Nucleus accumbens (tissue), 56 donors: Measurements from ENCODE around the gene HOXC6.
A peak's percentile ranks its signal among the peaks of the same experiment; 100 is the strongest.

ENCODE experiments used
- DNase-seq, 56 donors: peaks; one replicate each; lab custom pipeline; 2025; lab: John Stamatoyannopoulos, UW

The HOXC6 gene

DNA sequence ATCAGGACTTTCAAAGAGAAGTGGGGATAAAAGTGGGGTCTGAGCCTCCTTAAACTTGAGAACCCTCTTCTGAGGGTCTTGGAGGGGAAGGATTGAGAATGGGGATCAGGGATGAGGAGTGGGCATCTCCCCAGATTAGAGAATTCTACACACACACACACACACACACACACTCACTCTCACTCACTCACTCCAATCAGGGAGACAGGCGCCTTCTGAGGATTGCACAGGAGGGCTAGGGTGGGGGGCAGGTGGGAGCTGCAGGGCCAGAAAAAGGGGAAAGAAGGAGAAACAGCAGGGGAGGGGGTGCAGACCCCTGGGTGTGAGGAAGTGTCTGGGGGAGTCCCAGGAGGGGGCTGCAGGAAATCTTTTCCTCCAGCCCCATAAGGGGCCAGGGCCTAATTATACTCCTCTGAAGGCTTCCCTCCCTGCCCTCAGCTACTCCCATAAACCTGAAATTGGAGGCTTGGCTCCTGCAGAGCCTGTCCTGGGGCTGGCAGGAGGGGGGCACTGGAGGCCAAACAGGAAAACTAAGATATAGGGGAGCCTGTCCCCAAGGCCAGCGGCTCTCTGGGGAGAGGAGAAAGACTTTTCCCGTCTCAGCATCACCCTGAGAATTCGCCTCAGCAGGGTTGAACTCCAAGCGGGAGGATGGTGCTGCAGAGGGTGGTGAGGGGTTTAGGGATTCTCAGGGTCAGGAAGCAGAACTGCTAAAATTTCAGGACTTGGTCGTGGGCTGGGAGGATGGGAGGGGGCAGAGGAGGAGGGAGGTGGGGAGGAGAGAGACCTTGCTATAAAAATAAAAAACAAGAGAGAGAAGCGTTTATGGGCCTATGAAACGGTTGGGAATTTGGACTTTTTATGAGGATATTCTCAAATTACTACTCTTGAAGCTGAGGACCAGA lies 26.7 kb upstream of the HOXC6 start:
- no peak for DNase-seq

- no peak for DNase-seq
Measured at GRCh38 chr12:54002278-54002914, 25.8 kb upstream of the HOXC6 start.

- DNase-seq = no peak
Measured at GRCh38 chr12:54002915-54003389, 25.3 kb upstream of the HOXC6 start.

DNA sequence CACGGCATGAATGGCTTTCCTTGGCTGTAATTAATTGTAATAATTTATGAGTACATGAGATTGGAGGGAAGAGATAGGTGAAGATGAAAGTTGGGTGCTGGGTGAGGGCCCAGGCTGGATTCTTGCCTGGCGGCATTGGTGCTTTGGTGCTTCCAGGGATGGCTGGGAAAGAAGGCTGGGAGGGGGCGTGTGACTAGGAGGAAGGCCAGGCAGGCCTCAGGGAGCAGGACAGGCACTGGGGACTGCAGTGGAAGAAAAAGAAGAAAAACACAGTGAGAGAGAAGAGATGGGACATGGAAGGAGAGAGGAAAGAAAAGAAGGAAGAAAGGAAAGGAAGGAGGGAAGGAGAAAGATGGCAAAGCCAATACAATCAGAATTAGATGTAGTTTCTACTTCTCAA lies 24.6 kb upstream of the HOXC6 start:
- DNase-seq = no peak

- no peak for DNase-seq
Measured at GRCh38 chr12:54004063-54004840, 24.0 kb upstream of the HOXC6 start.

DNA sequence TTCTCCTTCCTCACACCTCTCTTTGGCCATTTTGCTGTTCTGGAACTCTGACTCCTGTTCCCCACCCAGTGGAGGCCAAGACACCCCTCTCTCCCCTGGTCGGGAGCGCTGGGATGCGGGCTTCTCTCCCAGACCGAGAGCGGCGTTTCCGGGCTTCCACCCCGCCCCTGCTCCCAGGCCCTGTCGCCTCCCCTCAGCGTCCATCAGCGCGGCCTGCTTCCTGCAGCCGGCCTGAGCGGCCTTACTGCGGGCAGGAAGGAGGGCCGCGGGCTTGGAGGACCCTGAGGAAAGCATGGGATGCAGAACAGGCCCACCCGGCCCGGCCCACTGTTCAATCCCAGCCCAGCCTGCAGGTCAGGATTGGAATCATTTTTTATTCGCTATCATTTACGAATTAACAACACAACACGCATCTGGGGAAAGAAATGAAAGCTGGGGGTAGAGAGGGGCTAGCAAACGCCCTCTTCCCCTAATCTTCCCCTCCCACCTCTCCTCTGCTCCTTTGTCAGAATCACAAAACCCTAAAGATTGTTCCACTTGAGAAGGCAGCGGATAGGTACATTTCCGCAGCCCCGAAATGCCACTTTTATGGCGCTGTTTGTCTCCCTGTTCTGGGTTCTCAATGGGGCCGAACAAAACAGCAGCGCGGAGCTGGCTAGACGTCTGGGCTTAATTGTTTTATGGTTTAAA lies 23.3 kb upstream of the HOXC6 start:
- DNase-seq = no peak

- no peak for DNase-seq
Measured at GRCh38 chr12:54005531-54005852, 22.7 kb upstream of the HOXC6 start.

- peak in 52 of 56 donors; percentile 5 to 87 (median 56) for DNase-seq
Measured at GRCh38 chr12:54005853-54006558, 22.2 kb upstream of the HOXC6 start.

DNA sequence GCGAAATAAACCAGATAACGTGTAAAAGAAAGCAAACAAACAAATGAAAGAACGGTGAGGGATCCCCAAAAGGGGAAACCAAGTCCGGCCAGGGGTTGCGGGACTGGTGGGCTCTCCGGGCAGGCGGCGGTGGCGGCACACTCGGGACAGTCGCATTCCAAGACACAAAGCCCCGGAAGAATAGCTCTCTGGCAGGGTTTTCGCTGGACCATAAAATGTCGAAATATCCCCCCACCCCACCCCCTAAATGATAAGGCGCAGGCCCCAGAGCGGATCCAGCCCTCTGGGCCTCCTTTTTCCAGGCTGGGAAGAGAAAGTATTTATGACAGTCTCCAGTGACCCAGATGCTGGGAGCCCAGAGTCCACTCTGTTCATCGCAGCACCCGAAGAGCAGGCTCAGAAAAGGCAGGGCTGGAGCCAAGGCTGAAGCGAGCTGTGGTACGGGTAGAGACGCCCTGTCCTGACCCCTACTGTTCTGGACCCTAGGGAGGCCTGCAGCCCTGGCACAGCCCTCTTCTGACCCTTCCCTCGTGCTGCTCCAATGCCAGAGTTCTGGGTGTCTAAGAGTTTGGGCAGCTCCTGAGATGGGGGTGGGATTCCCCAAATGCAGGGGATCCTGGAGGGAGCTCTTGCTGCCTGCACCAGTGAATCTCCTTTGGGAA lies 21.6 kb upstream of the HOXC6 start:
- no peak for DNase-seq

GRCh38 chr12:54007538-54008259 lies 20.5 kb upstream of the HOXC6 start:
- no peak for DNase-seq

DNA sequence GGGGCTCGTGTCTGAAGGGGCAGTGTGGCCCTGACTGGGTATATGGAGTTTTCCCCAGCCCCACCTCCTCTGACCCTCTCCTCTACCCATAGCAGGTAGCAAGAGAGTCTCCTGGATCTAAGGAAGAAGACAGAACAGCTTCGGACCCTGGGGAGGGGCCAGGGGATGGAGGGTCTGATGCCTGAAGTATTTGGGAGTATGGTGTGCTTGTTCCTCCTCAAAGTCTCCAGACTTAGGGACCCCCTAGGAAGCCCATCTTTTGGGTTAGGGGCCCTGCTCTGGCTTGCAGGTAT lies 20.0 kb upstream of the HOXC6 start:
- DNase-seq = no peak

DNA sequence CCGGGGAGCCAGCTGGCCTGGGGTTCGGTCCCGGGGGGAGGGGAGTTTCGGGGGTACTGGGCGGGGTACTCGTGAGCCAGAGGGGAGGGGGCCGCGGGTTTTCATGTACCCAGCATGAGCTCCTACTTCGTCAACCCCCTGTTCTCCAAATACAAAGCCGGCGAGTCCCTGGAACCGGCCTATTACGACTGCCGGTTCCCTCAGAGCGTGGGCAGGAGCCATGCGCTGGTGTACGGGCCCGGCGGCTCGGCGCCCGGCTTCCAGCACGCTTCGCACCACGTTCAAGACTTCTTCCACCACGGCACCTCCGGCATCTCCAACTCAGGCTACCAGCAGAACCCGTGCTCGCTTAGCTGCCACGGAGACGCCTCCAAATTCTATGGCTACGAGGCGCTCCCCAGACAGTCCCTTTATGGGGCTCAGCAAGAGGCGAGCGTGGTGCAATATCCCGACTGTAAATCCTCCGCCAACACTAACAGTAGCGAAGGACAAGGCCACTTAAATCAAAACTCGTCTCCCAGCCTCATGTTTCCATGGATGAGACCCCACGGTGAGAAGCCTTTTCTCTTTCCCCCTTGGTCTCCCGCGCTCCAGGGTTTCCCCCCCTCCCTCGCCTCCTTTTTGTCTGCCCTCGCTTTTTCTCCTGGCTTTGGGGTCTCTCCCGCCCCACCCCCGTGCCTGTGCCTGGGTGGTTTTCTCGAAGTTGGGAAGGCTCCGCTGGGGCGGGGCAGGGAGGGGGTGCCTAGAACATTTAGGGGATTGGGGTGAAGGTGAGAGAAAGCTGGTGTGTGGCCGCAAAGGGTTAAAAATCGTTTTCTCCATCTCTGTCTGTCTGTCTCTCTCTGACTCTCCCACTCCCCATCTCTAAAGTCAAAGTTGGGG lies 18.8 kb upstream of the HOXC6 start:
- DNase-seq = no peak

DNA sequence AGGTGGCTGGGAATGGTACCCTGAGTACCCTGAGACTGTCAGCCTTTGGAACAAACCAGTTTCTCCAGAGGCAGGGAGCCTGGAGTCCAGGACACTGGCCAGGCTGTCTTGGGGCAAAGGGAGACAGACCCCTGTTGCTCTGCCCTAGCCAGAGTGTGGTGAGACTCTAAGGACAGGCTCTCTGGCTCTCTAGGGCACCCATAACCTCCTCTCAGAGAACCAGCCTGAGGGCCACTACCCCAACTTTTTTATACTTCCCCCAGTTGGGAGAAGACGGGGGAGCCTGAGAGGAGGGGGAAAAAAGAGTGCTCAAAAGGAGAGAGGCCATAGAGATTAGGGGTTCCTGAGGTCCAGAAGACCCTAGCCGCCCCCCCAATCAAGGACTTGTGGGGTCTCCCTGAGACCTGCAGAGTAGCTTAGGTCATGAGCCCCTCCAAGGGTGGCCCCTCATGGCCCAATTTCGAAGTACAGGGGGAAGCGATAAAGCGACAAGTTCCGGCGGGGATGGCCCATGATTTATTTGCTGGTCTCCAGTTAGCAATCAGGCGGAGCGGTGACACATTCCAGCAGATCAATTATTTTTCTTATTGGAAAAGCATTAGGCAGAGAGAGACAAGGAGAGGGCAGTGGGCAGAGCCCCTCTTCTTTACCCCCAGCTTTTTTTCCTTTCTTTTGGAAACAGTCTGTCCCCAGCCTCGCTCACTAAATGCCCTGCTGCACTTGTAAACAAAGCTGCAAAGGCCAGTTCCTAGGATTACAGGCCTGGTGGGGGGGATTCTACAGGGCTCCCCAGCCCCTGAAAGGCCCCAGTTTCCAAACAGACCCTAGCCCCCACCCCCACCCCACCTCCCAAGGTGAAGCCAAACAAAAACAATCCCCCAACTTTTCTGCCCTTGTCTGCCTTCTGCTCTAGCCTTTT lies 17.9 kb upstream of the HOXC6 start:
- DNase-seq = no peak

- no peak for DNase-seq
Measured at GRCh38 chr12:54010972-54011664, 17.1 kb upstream of the HOXC6 start.

- no peak for DNase-seq
Measured at GRCh38 chr12:54011665-54012532, 16.3 kb upstream of the HOXC6 start.
